Loucy (cell line): ENCODE data around the gene MGAT4B.

Experiments used
- H2AFZ ChIP-seq: fragments of 200-600 bp; sonication (generic); 2 replicates; pipeline ENCODE4 v1.6.0; 2016; ENCODE audit warnings: antibody characterized with exemption, mild to moderate bottlenecking, low read length, moderate library complexity
- H3F3A ChIP-seq: fragments of 200-600 bp; 2 replicates; pipeline ENCODE4 v1.6.0; 2016; ENCODE audit warnings: antibody characterized with exemption, low read depth, mild to moderate bottlenecking
- H3K27me3 ChIP-seq: fragments of 200-600 bp; sonication (generic); 2 replicates; pipeline ENCODE4 v1.6.1; 2014; ENCODE audit warnings: low read length, mild to moderate bottlenecking; ENCODE audit not compliant: insufficient read depth, poor library complexity, severe bottlenecking
- H3K36me3 ChIP-seq: fragments of 200-600 bp; sonication (generic); 2 replicates; pipeline ENCODE4 v1.6.1; 2016; ENCODE audit warnings: low read length; ENCODE audit not compliant: insufficient read depth
- H3K4me1 ChIP-seq: fragments of 200-600 bp; sonication (generic); 2 replicates; pipeline ENCODE4 v1.5.1; 2014; ENCODE audit warnings: low read length, mild to moderate bottlenecking; ENCODE audit not compliant: insufficient read depth, poor library complexity, severe bottlenecking
- H3K4me2 ChIP-seq: fragments of 200-600 bp; sonication (generic); 2 replicates; pipeline ENCODE4 v1.6.0; 2014; ENCODE audit warnings: antibody characterized with exemption, low read length, low read depth, mild to moderate bottlenecking; ENCODE audit not compliant: poor library complexity, severe bottlenecking
- H3K4me3 ChIP-seq: fragments of 200-600 bp; sonication (generic); 2 replicates; pipeline ENCODE4 v1.5.1; 2014; ENCODE audit warnings: low read length, mild to moderate bottlenecking, mixed read lengths; ENCODE audit not compliant: poor library complexity, severe bottlenecking
- H3K79me2 ChIP-seq: fragments of 200-600 bp; sonication (generic); 2 replicates; pipeline ENCODE4 v1.6.1; 2014; ENCODE audit warnings: low read length; ENCODE audit not compliant: insufficient read depth
- H3K9ac ChIP-seq: fragments of 200-600 bp; sonication (generic); 2 replicates; pipeline ENCODE4 v1.6.0; 2014; ENCODE audit warnings: mild to moderate bottlenecking, low read depth, low read length, moderate library complexity; ENCODE audit not compliant: poor library complexity, severe bottlenecking
- H3K9me2 ChIP-seq: fragments of 200-600 bp; sonication (generic); replicated peaks from 2 replicates; pipeline ENCODE4 v1.6.1; 2016; ENCODE audit warnings: low read depth, low read length, mixed read lengths
- H3K9me3 ChIP-seq: fragments of 200-600 bp; sonication (generic); 2 replicates; pipeline ENCODE4 v1.6.1; 2014; ENCODE audit warnings: mild to moderate bottlenecking, antibody characterized with exemption, low read length, low read depth; ENCODE audit not compliant: insufficient read depth
- H4K20me1 ChIP-seq: fragments of 200-600 bp; sonication (generic); 2 replicates; pipeline ENCODE4 v1.6.0; 2014; ENCODE audit warnings: antibody characterized with exemption, low read length, mild to moderate bottlenecking; ENCODE audit not compliant: insufficient read depth, poor library complexity, severe bottlenecking
- CTCF ChIP-seq: fragments of 200-600 bp; sonication (generic); conservative IDR thresholded peaks from 2 replicates; pipeline ENCODE4 v1.5.1; 2014; ENCODE audit warnings: mild to moderate bottlenecking, antibody characterized with exemption, low read length
- EZH2phosphoT487 ChIP-seq: fragments of 200-600 bp; IDR thresholded peaks from 2 replicates; pipeline ENCODE4 v1.6.1; 2018; ENCODE audit warnings: antibody characterized with exemption, mild to moderate bottlenecking, moderate library complexity, borderline replicate concordance

Gene MGAT4B

GRCh38 chr5:179832039-179832745 is 25.5 kb upstream of the MGAT4B start:
- H3K79me2 ChIP-seq, result no peaks in the 10 kb centered on the region
- no peaks in the 10 kb centered on the region for H3F3A ChIP-seq
- TF ChIP-seq CTCF (no peak), EZH2phosphoT487 (no peak)
- no peaks in the 10 kb centered on the region for H3K27me3 ChIP-seq
- H3K9me3 ChIP-seq, result no peaks in the 10 kb centered on the region
- H3K4me1 ChIP-seq, result no peaks in the 10 kb centered on the region
- H3K9ac ChIP-seq, result no peak overlapping the region
- H3K36me3 ChIP-seq, result peaks cover 19% of the 10 kb centered on the region; the same call in 1 of the 2 replicates
- H3K4me2 ChIP-seq, result no peak overlapping the region
- H2AFZ ChIP-seq, result no peak overlapping the region
- H3K9me2 ChIP-seq, result no peaks in the 10 kb centered on the region
- no peak overlapping the region for H3K4me3 ChIP-seq
- no peaks in the 10 kb centered on the region for H4K20me1 ChIP-seq

GRCh38 chr5:179830818-179831468 is 24.3 kb upstream of the MGAT4B start:
- peaks cover 9% of the 10 kb centered on the region; the same call in 1 of the 2 replicates for H3K36me3 ChIP-seq
- H3K79me2 ChIP-seq, result no peaks in the 10 kb centered on the region
- H3K4me2 ChIP-seq, result no peak overlapping the region
- H3F3A ChIP-seq, result no peaks in the 10 kb centered on the region
- no peaks in the 10 kb centered on the region for H3K9me3 ChIP-seq
- TF ChIP-seq EZH2phosphoT487, result no peak
- no peak for TF ChIP-seq CTCF
- H2AFZ ChIP-seq, result no peak overlapping the region
- no peak overlapping the region for H3K9ac ChIP-seq
- no peak overlapping the region for H3K4me3 ChIP-seq
- no peaks in the 10 kb centered on the region for H4K20me1 ChIP-seq
- H3K9me2 ChIP-seq, result no peaks in the 10 kb centered on the region
- no peaks in the 10 kb centered on the region for H3K4me1 ChIP-seq
- no peaks in the 10 kb centered on the region for H3K27me3 ChIP-seq

GRCh38 chr5:179829732-179830435 is 23.2 kb upstream of the MGAT4B start:
- no peak overlapping the region for H2AFZ ChIP-seq

More at GRCh38 chr5:179829732-179830435, 23.2 kb upstream of the MGAT4B start:
- Histone ChIP-seq H3K9me3 (no peaks in the 10 kb centered on the region), H3K9ac (no peak overlapping the region), H3K4me1 (no peaks in the 10 kb centered on the region), H3K79me2 (no peaks in the 10 kb centered on the region), H3K9me2 (no peaks in the 10 kb centered on the region), H3K4me3 (no peak overlapping the region), H3K27me3 (no peaks in the 10 kb centered on the region), H3K4me2 (no peak overlapping the region), H4K20me1 (no peaks in the 10 kb centered on the region), H3F3A (no peaks in the 10 kb centered on the region), H3K36me3 (peaks cover 9% of the 10 kb centered on the region; the same call in 1 of the 2 replicates)
- TF ChIP-seq EZH2phosphoT487, result no peak
- TF ChIP-seq CTCF, result no peak
